Liver (tissue), 9 donors: ENCODE data around the gene PSMB2. TPM values are rescaled to one million over a fixed set of nuclear protein-coding genes. Genes with fewer than 3 reads are reported as not detected.

ENCODE experiments used
- DNase-seq: peaks from one replicate; pipeline ENCODE4 v3.0.0-alpha.2; 2017; ENCODE audit warnings: low spot score
- H3K27ac ChIP-seq, 2 donors: one replicate each; pipeline ENCODE4 v1.7.0; 2013; ENCODE audit warnings: inconsistent platforms in 2 of 2, low read length in 2 of 2, control low read depth in 1 of 2, low read depth in 1 of 2, mild to moderate bottlenecking in 1 of 2
- H3K27me3 ChIP-seq, 4 donors: one replicate each; pipeline versions ENCODE4 v1.6.1 to v1.7.0; 2013; ENCODE audit warnings: low read length in 3 of 4, inconsistent platforms in 1 of 4, mild to moderate bottlenecking in 1 of 4, moderate library complexity in 1 of 4; ENCODE audit not compliant: control insufficient read depth in 4 of 4, insufficient read depth in 4 of 4
- H3K36me3 ChIP-seq, 4 donors: one replicate each; pipeline versions ENCODE4 v1.6.1 to v1.7.0; 2013; ENCODE audit warnings: low read length in 3 of 4, mild to moderate bottlenecking in 3 of 4, low read depth in 1 of 4, moderate library complexity in 1 of 4; ENCODE audit not compliant: control insufficient read depth in 4 of 4, insufficient read depth in 3 of 4
- H3K4me1 ChIP-seq, 4 donors: one replicate each; pipeline versions ENCODE4 v1.6.1 to v1.7.0; 2013; ENCODE audit warnings: low read length in 3 of 4, mild to moderate bottlenecking in 3 of 4, moderate library complexity in 1 of 4; ENCODE audit not compliant: control insufficient read depth in 4 of 4, insufficient read depth in 4 of 4
- H3K4me3 ChIP-seq, 3 donors: one replicate each; pipeline versions ENCODE4 v1.6.1 to v1.7.0; 2013; ENCODE audit warnings: low read length in 3 of 3, control low read depth in 1 of 3, low read depth in 1 of 3, mild to moderate bottlenecking in 1 of 3
- H3K9ac ChIP-seq, 2 donors: one replicate each; pipeline ENCODE4 v1.7.0; 2013; ENCODE audit warnings: low read length in 2 of 2, mild to moderate bottlenecking in 2 of 2, moderate library complexity in 2 of 2, control low read depth in 1 of 2, low read depth in 1 of 2
- H3K9me3 ChIP-seq, 4 donors: one replicate each; pipeline versions ENCODE4 v1.6.1 to v1.7.0; 2013; ENCODE audit warnings: low read length in 3 of 4; ENCODE audit not compliant: control insufficient read depth in 4 of 4
- ATF3 ChIP-seq: IDR thresholded peaks from 2 replicates; pipeline ENCODE4 v1.6.1; 2016; ENCODE audit warnings: antibody characterized with exemption
- CTCF ChIP-seq: fragments of 150-350 bp; IDR thresholded peaks from 2 replicates; pipeline ENCODE4 v1.5.1; 2017; ENCODE audit warnings: improper control_type of control experiment, low read depth, low read length; ENCODE audit not compliant: missing input control
- EGR1 ChIP-seq, 2 donors: IDR thresholded peaks; 2 replicates each; pipeline ENCODE4 v1.6.1; 2016 to 2018; ENCODE audit warnings: antibody characterized with exemption in 2 of 2, low read depth in 2 of 2
- FOXA1 ChIP-seq: IDR thresholded peaks from 2 replicates; pipeline ENCODE4 v1.6.1; 2016; ENCODE audit warnings: antibody characterized with exemption
- FOXA2 ChIP-seq: IDR thresholded peaks from 2 replicates; pipeline ENCODE4 v1.6.1; 2016; ENCODE audit warnings: antibody characterized with exemption
- GABPA ChIP-seq, 2 donors: IDR thresholded peaks in 1 of 2; conservative IDR thresholded peaks in 1 of 2; 2 replicates each; pipeline ENCODE4 v1.6.1; 2016; ENCODE audit warnings: antibody characterized with exemption in 2 of 2, mild to moderate bottlenecking in 1 of 2, moderate library complexity in 1 of 2
- HNF4A ChIP-seq, 2 donors: conservative IDR thresholded peaks; 2 replicates each; pipeline ENCODE4 v1.6.1; 2016; ENCODE audit warnings: antibody characterized with exemption in 2 of 2, mild to moderate bottlenecking in 2 of 2
- HNF4G ChIP-seq: IDR thresholded peaks from 2 replicates; pipeline ENCODE4 v1.6.1; 2016; ENCODE audit warnings: antibody characterized with exemption
- JUND ChIP-seq, 2 donors: IDR thresholded peaks; 2 replicates each; pipeline ENCODE4 v1.6.1; 2016; ENCODE audit warnings: antibody characterized with exemption in 2 of 2
- NR2F2 ChIP-seq: IDR thresholded peaks from 2 replicates; pipeline ENCODE4 v1.6.1; 2016; ENCODE audit warnings: antibody characterized with exemption
- RAD21 ChIP-seq, 2 donors: IDR thresholded peaks; 2 replicates each; pipeline ENCODE4 v1.6.1; 2016; ENCODE audit warnings: antibody characterized with exemption in 2 of 2, mild to moderate bottlenecking in 2 of 2
- REST ChIP-seq: IDR thresholded peaks from 2 replicates; pipeline ENCODE4 v1.6.1; 2016; ENCODE audit warnings: antibody characterized with exemption, mild to moderate bottlenecking
- RXRA ChIP-seq, 2 donors: IDR thresholded peaks; 2 replicates each; pipeline ENCODE4 v1.6.1; 2017 to 2018; ENCODE audit warnings: antibody characterized with exemption in 2 of 2, mild to moderate bottlenecking in 1 of 2
- SP1 ChIP-seq: IDR thresholded peaks from 2 replicates; pipeline ENCODE4 v1.6.1; 2018; ENCODE audit warnings: antibody characterized with exemption, mild to moderate bottlenecking
- TAF1 ChIP-seq: conservative IDR thresholded peaks from 2 replicates; pipeline ENCODE4 v1.6.1; 2016; ENCODE audit warnings: antibody characterized with exemption, mild to moderate bottlenecking
- YY1 ChIP-seq: IDR thresholded peaks from 2 replicates; pipeline ENCODE4 v1.6.1; 2016; ENCODE audit warnings: antibody characterized with exemption, mild to moderate bottlenecking
- ZBTB33 ChIP-seq: IDR thresholded peaks from 2 replicates; pipeline ENCODE4 v1.6.1; 2016; ENCODE audit warnings: antibody characterized with exemption
- WGBS: extraction: QIAGEN DNeasy Blood & Tissue Kit; methylation state at CpG from one replicate; pipeline ENCODE4 v1.1.7; 2013; 5-methylcytosine and 5-hydroxymethylcytosine counted together
- polyA plus RNA-seq, 2 donors: library from polyadenylated mRNA; stranded (reverse) in 1 of 2; unstranded in 1 of 2; fragments of 200-250 nt in 1 of 2; fragments of >200 nt in 1 of 2; fragmentation: Nextera tagmentation in 1 of 2; extraction: Ambion mirVana in 1 of 2; gene quantifications; one replicate each; pipeline versions ENCODE4 v1.2.1 to v1.2.3, GENCODE V29; 2013 to 2015
- total RNA-seq, 2 donors: library from RNA; depleted of rRNA; stranded (reverse); fragments of >200 nt; gene quantifications; one replicate each; pipeline ENCODE4 v1.2.3, GENCODE V29; 2014
- TF ChIP-seq, protein P1 (sequence below): IDR thresholded peaks from 2 replicates; pipeline ENCODE4 v1.6.1; 2016; ENCODE audit warnings: antibody characterized with exemption
- donor health status: healthy.
- donor health status: healthy.
- donor health status: healthy.
- donor health status: healthy.
- donor health status: healthy.

The PSMB2 gene
- total and polyA plus RNA-seq, 4 donors = 19.1 to 76.6 (median 40.8) TPM

- Histone ChIP-seq H3K4me1 (peaks cover 0 to 26% (median 16%) of the 10 kb centered on the region in 4 donors), H3K27me3 (no peaks in the 10 kb centered on the region), H3K27ac (no peak overlapping the region), H3K36me3 (peaks cover 0 to 6% (median 3%) of the 10 kb centered on the region in 4 donors), H3K9me3 (no peaks in the 10 kb centered on the region), H3K9ac (no peak overlapping the region), H3K4me3 (no peak overlapping the region)
- DNase-seq = no peak
- TF ChIP-seq ZBTB33 (no peak), TAF1 (no peak), NR2F2 (no peak), EGR1 (IDR thresholded peaks at IDR 0.05; ENCODE audit: low read depth in 2 of 2) (no peak), HNF4A (conservative IDR thresholded peaks at IDR 0.05) (no peak)
- WGBS = 94% methylated on average over 15 of the region's 15 CpGs
These were observed 79.2 kb downstream of the PSMB2 start for GRCh38 chr1:35561972-35562680.

GRCh38 chr1:35561297-35561971, 79.9 kb downstream of the PSMB2 start:
- peaks cover 0 to 31% (median 20%) of the 10 kb centered on the region in 4 donors for H3K4me1 ChIP-seq
- H3K27ac ChIP-seq = no peak overlapping the region
- WGBS = 95% methylated on average over 11 of the region's 11 CpGs
- no peaks in the 10 kb centered on the region for H3K9me3 ChIP-seq
- no peaks in the 10 kb centered on the region for H3K27me3 ChIP-seq
- H3K9ac ChIP-seq = no peak overlapping the region
- H3K36me3 ChIP-seq = peaks cover 0 to 6% (median 3%) of the 10 kb centered on the region in 4 donors
- no peak for DNase-seq
- TF ChIP-seq REST = no peak
- TF ChIP-seq CTCF = no peak
- TF ChIP-seq RAD21 (IDR thresholded peaks at IDR 0.05) = no peak
- TF ChIP-seq JUND (IDR thresholded peaks at IDR 0.05) = no peak
- no peak for TF ChIP-seq RXRA (IDR thresholded peaks at IDR 0.05)
- no peak for TF ChIP-seq EGR1 (IDR thresholded peaks at IDR 0.05; ENCODE audit: low read depth in 2 of 2)
- no peak for TF ChIP-seq GABPA (IDR thresholded peaks at IDR 0.05 in 1 of 2, conservative IDR thresholded peaks at IDR 0.05 in 1 of 2)
- no peak for TF ChIP-seq FOXA1
- TF ChIP-seq TAF1 = no peak
- no peak for TF ChIP-seq HNF4A (conservative IDR thresholded peaks at IDR 0.05)
- TF ChIP-seq ZBTB33 = no peak
- TF ChIP-seq FOXA2 = no peak
- TF ChIP-seq ATF3 = no peak
- TF ChIP-seq SP1 = no peak
- TF ChIP-seq HNF4G = no peak
- TF ChIP-seq, protein P1, sequence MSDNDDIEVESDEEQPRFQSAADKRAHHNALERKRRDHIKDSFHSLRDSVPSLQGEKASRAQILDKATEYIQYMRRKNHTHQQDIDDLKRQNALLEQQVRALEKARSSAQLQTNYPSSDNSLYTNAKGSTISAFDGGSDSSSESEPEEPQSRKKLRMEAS = no peak
- no peak for TF ChIP-seq YY1
- no peak overlapping the region for H3K4me3 ChIP-seq
